HG03103 (cell line): ENCODE data around the gene XRCC3.

Experiments used
- ATAC-seq: cut with Tn5 transposase; IDR thresholded peaks from one replicate; pipeline ENCODE4 v1.9.1; 2021; ENCODE audit warnings: low read depth; ENCODE audit not compliant: unreplicated experiment

The XRCC3 gene

GRCh38 chr14:103715052-103716000 lies at the start of gene XRCC3, which contains the start of gene ZFYVE21:
Gene XRCC3 (minus strand): TSS chr14:103715451. CDS start chr14:103711087, 4,364 bp downstream.
Gene ZFYVE21 (plus strand): TSS chr14:103715810. CDS start chr14:103715842, 32 bp downstream.
- peak; percentile 88 for ATAC-seq

- ATAC-seq, result no peak
These were observed 48.7 kb upstream of the XRCC3 start for GRCh38 chr14:103763730-103764488.

- ATAC-seq, result no peak
These were observed 47.3 kb upstream of the XRCC3 start for GRCh38 chr14:103762541-103762940.

GRCh38 chr14:103762036-103762435 lies 46.8 kb upstream of the XRCC3 start:
- ATAC-seq, result no peak

- ATAC-seq, result no peak
These were observed 43.0 kb upstream of the XRCC3 start for GRCh38 chr14:103758059-103758776.

- ATAC-seq, result no peak
These were observed 39.8 kb upstream of the XRCC3 start for GRCh38 chr14:103755060-103755459.

- ATAC-seq, result no peak
These were observed 38.5 kb upstream of the XRCC3 start for GRCh38 chr14:103753774-103754173.

- no peak for ATAC-seq
These were observed 34.6 kb upstream of the XRCC3 start for GRCh38 chr14:103749860-103750259.

- no peak for ATAC-seq
These were observed 34.2 kb upstream of the XRCC3 start for GRCh38 chr14:103749452-103749851.

- no peak for ATAC-seq
These were observed 33.2 kb upstream of the XRCC3 start for GRCh38 chr14:103748534-103748857.

GRCh38 chr14:103746701-103747100 lies 31.4 kb upstream of the XRCC3 start:
- no peak for ATAC-seq

- no peak for ATAC-seq
These were observed 30.2 kb upstream of the XRCC3 start for GRCh38 chr14:103745424-103745823.

- ATAC-seq, result no peak
These were observed 29.6 kb upstream of the XRCC3 start for GRCh38 chr14:103744621-103745395.

- ATAC-seq, result no peak
These were observed 28.4 kb upstream of the XRCC3 start for GRCh38 chr14:103743691-103744090.

GRCh38 chr14:103742499-103743255 lies 27.4 kb upstream of the XRCC3 start:
- ATAC-seq, result no peak

GRCh38 chr14:103741876-103742275 lies 26.6 kb upstream of the XRCC3 start:
- ATAC-seq, result no peak

- ATAC-seq, result no peak
These were observed 25.9 kb upstream of the XRCC3 start for GRCh38 chr14:103740991-103741689.

- ATAC-seq, result no peak
These were observed 24.7 kb upstream of the XRCC3 start for GRCh38 chr14:103739793-103740501.
